Measurements from ENCODE around the gene CXCL14.

CXCL14 gene

GRCh38 chr5:135578685-135579341, at the start of gene CXCL14:
CXCL14 (minus strand) TSS chr5:135578991; CDS start chr5:135578778, 213 bp downstream.
- no peak for FAIRE-seq

GRCh38 chr5:135626636-135627035, 47.8 kb upstream of the CXCL14 start:
- FAIRE-seq, result no peak

GRCh38 chr5:135625961-135626360, 47.2 kb upstream of the CXCL14 start:
- FAIRE-seq, result no peak

GRCh38 chr5:135625486-135625885, 46.7 kb upstream of the CXCL14 start:
- no peak for FAIRE-seq

- no peak for FAIRE-seq
These were observed 46.3 kb upstream of the CXCL14 start for GRCh38 chr5:135625061-135625460.

- no peak for FAIRE-seq
These were observed 44.5 kb upstream of the CXCL14 start for GRCh38 chr5:135623186-135623715.

GRCh38 chr5:135615581-135616260, 36.9 kb upstream of the CXCL14 start:
- FAIRE-seq, result no peak

- no peak for FAIRE-seq
These were observed 36.4 kb upstream of the CXCL14 start for GRCh38 chr5:135615171-135615570.

- no peak for FAIRE-seq
These were observed 31.2 kb upstream of the CXCL14 start for GRCh38 chr5:135609981-135610380.

GRCh38 chr5:135608761-135609443, 30.1 kb upstream of the CXCL14 start:
- FAIRE-seq, result no peak

- no peak for FAIRE-seq
These were observed 29.6 kb upstream of the CXCL14 start for GRCh38 chr5:135608361-135608760.

GRCh38 chr5:135606431-135606830, 27.6 kb upstream of the CXCL14 start:
- no peak for FAIRE-seq

- no peak for FAIRE-seq
These were observed 26.4 kb upstream of the CXCL14 start for GRCh38 chr5:135605221-135605620.

GRCh38 chr5:135604056-135604455, 25.3 kb upstream of the CXCL14 start:
- no peak for FAIRE-seq

GRCh38 chr5:135602882-135603721, 24.3 kb upstream of the CXCL14 start:
- FAIRE-seq, result no peak

- FAIRE-seq, result no peak
These were observed 22.7 kb upstream of the CXCL14 start for GRCh38 chr5:135601466-135601865.

- no peak for FAIRE-seq
These were observed 22.2 kb upstream of the CXCL14 start for GRCh38 chr5:135600971-135601381.

GRCh38 chr5:135600152-135600570, 21.4 kb upstream of the CXCL14 start:
- no peak for FAIRE-seq

GRCh38 chr5:135599421-135600151, 20.8 kb upstream of the CXCL14 start:
- FAIRE-seq, result no peak

GRCh38 chr5:135598691-135599395, 20.1 kb upstream of the CXCL14 start:
- FAIRE-seq, result no peak

GRCh38 chr5:135596788-135597187, 18.0 kb upstream of the CXCL14 start:
- no peak for FAIRE-seq

Data from colon (tissue), 2 donors.